HS-27A (cell line): ENCODE measurements around the gene SLC6A19.
"Not testable (repeated sequence)": the region's sequence is repeated elsewhere in the genome, so short reads cannot be mapped to it uniquely, and the experiment has no call there.

Experiments
- DNase-seq: peaks from one replicate; pipeline ENCODE4 v3.0.0-alpha.2; 2012; ENCODE audit warnings: low read depth, missing footprints

The SLC6A19 gene

GRCh38 chr5:1222621-1223277, 21.4 kb downstream of the SLC6A19 start:
- DNase-seq: no peak

DNA sequence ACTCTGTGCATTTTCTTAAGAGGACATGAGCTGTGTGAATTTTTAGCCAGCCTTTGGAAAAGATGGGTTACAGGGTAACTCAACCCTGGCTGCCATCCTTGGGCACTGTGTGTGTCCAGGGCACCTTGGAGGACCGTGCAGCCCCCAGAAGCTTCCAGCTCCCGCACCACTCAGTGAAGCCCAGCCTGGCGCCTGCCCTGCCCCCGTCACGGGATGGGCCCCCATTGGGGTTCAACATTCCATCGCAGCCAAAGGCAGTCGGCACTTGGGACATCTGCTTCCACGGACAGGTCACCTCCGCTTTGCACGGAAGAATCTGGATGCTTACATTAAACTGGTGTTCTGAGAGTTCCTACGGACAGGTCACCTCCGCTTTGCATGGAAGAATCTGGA, 21.9 kb downstream of the SLC6A19 start:
- no peak for DNase-seq

DNA sequence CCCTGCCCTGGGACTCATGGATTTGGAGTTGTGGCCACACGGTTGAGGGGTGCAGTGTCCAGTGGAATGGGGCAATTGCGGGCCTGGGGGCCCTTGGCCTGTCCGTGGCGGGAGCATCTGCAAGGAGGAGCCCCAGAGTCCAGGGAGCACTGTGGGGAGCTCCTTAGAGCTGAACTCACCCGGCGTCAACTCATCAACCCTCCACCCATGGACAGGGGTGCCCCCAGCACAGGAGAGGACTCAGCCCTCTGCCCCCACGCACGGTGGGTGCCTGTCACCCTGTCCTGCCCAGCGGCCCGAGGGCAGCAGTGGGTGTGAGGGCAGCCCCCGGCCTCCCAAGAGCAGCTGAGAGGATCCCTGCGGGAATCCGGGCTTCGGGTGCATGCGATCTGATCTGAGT, 23.2 kb downstream of the SLC6A19 start:
- DNase-seq: no peak

- DNase-seq: no peak
These were observed 23.7 kb downstream of the SLC6A19 start, which contains the start of gene SLC6A18 for GRCh38 chr5:1225081-1225480. Gene SLC6A18 (plus strand): TSS chr5:1225381. CDS start chr5:1225478, 97 bp downstream.

- DNase-seq: no peak
These were observed 24.8 kb downstream of the SLC6A19 start for GRCh38 chr5:1226231-1226630.

- DNase-seq: no peak
These were observed 25.6 kb downstream of the SLC6A19 start for GRCh38 chr5:1226839-1227581.

GRCh38 chr5:1227667-1228066, 26.3 kb downstream of the SLC6A19 start:
- no peak for DNase-seq

- no peak for DNase-seq
These were observed 26.7 kb downstream of the SLC6A19 start for GRCh38 chr5:1228120-1228519.

DNA sequence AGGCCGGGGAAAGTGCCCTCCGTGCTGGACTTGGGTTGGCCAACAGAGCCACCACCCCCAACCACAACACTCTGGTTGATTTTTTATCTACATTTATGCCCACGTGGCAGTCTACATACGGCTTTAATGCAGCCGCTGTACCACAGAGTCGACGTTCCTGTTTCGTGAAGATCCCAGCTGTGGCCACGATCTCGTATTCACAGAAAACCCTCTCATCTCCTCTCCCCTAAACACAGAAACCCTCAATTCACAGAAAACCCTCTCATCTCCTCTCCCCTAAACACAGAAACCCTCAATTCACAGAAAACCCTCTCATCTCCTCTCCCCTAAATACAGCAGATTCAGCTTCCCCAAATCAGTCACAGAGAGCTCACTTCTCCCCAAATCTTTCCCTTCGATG, 27.6 kb downstream of the SLC6A19 start:
- not testable (repeated sequence) for DNase-seq

- no peak for DNase-seq
These were observed 28.4 kb downstream of the SLC6A19 start for GRCh38 chr5:1229822-1230221.

- DNase-seq: no peak
These were observed 29.2 kb downstream of the SLC6A19 start for GRCh38 chr5:1230551-1230950.

DNA sequence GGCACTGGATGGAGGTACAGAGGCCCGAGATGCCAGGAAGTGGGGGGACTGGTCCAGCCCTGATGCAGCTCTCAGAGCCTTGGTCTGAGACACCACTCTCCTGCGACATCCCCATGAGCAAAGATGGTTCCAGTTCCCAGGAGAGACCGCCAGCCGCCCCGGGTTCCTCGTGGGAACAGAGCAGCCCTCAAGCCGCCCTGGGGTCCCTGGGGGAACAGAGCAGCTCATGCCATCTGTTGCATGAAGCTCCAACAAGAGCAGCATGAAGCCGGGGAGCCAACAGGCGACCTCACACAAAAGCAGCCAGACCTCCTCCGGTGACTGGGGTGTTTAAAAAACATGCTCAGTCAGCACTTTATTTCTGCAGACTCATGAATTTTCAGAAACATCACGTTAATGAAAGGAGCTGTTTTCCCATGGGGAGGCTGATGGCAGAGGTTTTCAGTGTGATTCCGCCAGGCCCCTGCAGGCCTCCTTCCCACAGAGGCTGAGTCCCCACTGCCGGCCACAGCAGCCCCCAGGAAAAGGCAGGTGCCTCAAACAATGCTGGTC, 30.0 kb downstream of the SLC6A19 start:
- no peak for DNase-seq

GRCh38 chr5:1232780-1233179, 31.4 kb downstream of the SLC6A19 start:
- no peak for DNase-seq

DNA sequence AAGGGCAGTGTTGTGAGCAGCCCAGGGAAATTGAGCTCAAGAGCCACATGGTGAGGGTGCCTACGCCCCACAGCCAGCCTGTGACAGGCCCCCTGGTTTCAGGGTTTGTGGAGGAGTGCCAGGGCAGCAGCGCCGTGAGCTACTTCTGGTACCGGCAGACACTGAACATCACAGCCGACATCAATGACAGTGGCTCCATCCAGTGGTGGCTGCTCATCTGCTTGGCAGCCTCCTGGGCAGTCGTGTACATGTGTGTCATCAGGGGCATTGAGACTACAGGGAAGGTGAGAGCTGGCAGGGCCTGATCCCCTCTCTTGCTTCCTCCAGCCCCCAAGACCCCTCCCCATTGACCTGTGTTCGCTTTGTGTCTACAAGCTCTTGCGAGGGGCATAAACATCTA, 34.0 kb downstream of the SLC6A19 start:
- DNase-seq: no peak

- no peak for DNase-seq
These were observed 34.4 kb downstream of the SLC6A19 start for GRCh38 chr5:1235838-1236237.

- no peak for DNase-seq
These were observed 38.3 kb downstream of the SLC6A19 start for GRCh38 chr5:1239505-1240251.

DNA sequence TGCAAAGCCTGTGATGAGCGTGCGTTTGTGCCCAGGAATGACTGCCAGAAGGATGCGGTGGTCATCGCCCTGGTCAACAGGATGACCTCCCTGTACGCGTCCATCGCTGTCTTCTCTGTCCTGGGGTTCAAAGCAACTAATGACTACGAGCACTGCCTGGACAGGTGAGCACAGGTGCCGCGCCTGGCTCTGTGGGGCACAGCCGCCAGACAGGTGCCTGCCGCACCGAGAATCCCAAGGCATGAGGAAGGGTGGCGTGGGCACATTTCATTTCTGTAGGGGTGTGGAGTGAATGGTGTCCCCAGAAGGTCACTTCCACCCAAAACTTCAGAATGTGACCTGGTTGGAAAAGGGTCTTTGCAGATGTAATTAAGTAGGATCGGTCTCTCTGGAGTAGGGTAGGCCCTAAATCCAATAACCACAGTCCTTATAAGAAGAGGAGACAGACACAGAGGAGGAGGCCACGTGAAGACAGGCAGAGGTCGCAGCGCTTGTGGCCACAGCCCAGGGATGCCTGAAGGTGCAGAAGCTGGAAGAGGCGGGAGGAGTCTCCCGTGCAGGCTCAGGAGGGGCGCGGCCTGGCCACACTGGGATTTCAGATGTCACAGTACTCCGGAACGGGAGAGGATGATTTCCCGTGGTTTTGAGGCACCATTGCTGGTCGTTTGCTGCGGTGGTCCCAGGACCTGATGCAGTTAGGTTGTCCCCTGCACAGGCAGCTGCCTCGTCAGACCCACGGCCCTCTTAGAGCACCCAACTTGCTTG, 39.3 kb downstream of the SLC6A19 start:
- DNase-seq: no peak

GRCh38 chr5:1241509-1242080, 40.2 kb downstream of the SLC6A19 start:
- no peak for DNase-seq

DNA sequence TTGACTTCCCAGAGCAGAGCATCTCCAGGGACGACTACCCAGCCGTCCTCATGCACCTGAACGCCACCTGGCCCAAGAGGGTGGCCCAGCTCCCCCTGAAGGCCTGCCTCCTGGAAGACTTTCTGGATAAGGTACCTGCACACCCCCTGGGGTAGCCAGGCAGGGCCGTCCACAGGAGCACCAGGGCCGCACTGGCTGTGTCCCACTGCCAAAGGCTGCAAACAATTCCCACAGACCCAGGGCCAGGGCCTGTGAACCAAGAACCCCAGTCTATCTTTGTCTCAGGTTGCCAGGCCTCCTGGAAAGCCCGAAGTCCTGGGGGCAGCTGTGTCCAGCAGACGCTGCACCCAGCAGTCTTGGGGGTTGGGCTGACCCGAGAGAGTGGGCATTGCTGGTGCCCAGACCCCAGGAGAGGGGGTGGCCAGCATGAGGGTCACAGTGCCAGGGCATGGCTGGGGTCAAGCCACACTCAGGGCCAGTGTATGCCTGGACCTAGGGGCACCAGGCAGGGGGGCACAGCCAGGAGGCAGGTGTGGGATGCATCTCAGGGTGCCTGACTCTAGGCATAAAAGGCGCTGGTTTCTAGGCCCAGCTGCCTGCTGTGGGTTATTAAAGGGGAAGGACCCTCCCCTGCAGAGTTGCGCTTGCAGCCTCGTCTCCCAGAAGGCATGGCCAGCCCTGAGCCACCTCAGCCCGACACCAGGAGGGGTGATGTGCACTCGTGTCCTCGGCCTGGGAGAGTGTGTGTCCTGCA, 41.5 kb downstream of the SLC6A19 start:
- no peak for DNase-seq

GRCh38 chr5:1243487-1244130, 42.2 kb downstream of the SLC6A19 start:
- DNase-seq: no peak
